G401.6 (cell line): ENCODE data around the gene RFNG.
"Not testable (repeated sequence)": the region's sequence is repeated elsewhere in the genome, so short reads cannot be mapped to it uniquely, and the experiment has no call there.

Source experiments
- FAIRE-seq: peaks from 2 replicates; lab custom pipeline; 2012; peaks lifted over from hg19 to GRCh38; lab: Jason Lieb, UNC

The RFNG gene

GRCh38 chr17:82042649-82043048 lies 9.0 kb downstream of the RFNG start:
- FAIRE-seq: no peak

DNA sequence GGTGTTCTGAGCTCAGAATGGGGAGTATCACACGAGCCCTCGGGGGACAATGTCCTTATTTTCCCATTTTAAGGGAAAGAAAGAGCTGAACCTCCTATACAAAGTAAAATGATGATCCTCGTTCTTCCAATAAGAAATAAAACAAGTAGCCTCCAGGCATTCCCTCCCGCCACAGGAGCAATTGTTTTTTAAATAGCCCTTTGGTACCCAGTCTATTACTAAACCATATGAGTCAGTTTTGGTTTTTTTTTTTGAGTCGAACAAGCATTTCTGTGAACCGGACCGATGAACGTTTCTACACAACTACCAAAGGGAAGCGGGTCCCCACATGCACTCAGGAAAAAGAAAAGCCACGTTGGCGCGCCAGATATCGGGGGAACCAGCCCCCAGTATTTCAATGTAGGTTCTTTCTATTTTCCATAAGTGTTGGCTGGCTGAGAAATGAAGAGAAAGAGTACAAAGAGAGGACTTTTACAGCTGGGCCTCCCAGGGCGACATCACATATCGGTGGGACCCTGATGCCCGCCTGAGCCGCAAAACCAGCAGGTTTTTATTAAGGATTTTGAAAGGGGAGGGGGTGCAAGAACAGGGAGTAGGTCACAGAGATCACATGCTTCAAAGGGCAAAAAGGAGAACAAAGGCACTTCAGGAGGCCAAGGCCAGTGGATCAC lies 10.3 kb downstream of the RFNG start:
- no peak for FAIRE-seq

DNA sequence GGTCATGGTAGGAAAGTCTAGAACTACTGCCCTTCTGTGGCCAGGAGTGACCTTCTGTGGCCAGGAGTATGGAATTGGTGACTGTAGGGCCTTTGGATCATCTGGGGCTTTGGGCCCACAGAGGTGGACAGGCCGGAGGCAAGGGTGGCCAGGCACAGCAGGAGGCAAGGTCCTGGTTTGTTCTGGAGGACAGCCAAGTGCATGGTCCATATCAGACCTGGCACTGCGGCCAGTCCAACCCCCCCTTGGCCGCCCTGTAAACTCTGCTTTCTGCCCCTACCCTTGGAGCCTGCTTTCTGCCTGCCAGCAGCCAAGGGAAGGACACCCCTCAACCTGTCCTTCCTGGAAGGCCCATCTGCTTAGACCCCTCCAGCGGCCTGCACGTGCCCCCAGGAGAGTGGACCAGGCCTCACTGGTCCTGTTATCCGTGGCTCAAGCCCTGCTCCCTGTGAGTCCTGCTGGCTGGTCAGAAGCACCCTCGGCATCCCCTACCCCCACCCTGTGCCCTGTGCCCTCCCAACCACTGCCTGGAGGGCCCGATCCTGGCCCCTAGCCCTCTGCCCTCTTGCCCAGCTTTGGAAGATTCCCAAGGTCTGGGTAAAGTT lies 11.8 kb downstream of the RFNG start:
- FAIRE-seq: no peak

GRCh38 chr17:82038796-82039409 lies 12.7 kb downstream of the RFNG start:
- FAIRE-seq: not testable (repeated sequence)

GRCh38 chr17:82037889-82038195 lies 13.8 kb downstream of the RFNG start:
- no peak for FAIRE-seq

- FAIRE-seq: peak; percentile 95
Measured at GRCh38 chr17:82037092-82037888, 14.3 kb downstream of the RFNG start, which contains the start of gene DCXR. Gene DCXR, minus strand, starts transcription at chr17:82037697. Its CDS starts 15 bp downstream, at chr17:82037682.

- FAIRE-seq: no peak
Measured at GRCh38 chr17:82036634-82037091, 14.9 kb downstream of the RFNG start.

DNA sequence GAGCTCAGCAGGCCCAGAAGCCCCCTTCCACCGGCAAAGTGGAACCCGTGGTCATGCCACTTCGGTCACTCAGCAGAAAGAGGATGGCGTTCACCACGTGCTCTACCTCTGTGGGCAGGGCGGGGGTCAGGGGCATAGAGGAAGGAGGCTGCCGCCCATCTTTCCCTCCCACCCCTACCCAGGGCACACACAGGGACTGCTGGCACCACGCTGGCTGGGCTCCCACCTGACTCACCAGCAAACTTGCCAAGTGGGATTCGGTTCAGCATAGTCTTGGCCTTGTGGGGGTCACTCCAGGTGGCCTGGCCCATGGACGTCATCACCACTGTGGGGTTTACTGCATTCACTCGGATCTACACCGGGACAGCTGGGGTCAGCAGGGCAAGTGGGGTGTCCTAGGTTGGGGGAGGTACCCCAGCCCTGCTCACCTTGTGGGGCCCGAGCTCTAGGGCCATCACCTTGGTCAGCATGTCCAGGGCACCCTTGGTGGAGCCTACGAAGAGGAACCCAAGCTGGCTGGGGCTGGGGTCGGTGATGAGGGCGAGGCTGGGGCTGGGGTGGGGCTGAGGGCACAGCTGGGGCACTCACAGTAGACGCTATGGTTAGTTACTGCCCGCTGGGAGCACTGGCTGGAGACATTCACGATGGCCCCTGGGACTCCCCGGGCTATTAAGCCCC lies 15.5 kb downstream of the RFNG start:
- no peak for FAIRE-seq

GRCh38 chr17:82035488-82035887 lies 16.1 kb downstream of the RFNG start:
- no peak for FAIRE-seq

DNA sequence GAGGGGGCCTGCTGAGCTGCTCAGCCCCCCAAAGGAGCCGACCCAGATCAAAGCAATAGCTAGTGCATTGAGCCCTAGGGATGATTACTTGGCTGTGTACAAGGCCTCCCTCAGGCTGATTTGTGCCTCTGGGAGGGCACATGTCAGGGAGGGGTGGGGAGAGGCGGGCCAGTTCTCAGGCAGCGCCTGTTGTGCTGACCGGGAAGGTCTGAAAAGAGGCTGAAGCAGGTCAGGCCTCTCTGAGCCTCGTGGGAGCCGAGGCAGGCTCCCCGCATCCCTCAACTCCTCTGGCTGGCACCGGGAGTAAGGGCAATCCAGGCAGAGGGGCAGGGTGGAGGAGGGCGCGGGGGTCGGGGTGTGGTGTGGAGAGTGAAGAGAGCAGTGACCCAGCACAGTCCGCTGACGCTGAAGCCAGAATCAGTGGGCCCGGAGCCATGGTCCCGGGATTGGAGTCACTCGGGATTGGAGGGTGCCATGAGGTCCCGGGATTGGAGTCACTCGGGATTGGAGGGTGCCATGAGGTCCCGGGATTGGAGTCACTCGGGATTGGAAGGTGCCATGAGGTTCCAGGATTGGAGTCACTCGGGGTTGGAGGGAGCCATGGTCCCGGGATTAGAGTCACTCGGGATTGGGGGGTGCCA lies 17.1 kb downstream of the RFNG start:
- no peak for FAIRE-seq

- FAIRE-seq: no peak
Measured at GRCh38 chr17:82033359-82034085, 18.1 kb downstream of the RFNG start.

GRCh38 chr17:82031885-82032627 lies 19.6 kb downstream of the RFNG start:
- FAIRE-seq: no peak

- no peak for FAIRE-seq
Measured at GRCh38 chr17:82031303-82031884, 20.2 kb downstream of the RFNG start, which contains the start of gene RAC3. Gene RAC3, plus strand, starts transcription at chr17:82031678. Its CDS starts 84 bp downstream, at chr17:82031762.

DNA sequence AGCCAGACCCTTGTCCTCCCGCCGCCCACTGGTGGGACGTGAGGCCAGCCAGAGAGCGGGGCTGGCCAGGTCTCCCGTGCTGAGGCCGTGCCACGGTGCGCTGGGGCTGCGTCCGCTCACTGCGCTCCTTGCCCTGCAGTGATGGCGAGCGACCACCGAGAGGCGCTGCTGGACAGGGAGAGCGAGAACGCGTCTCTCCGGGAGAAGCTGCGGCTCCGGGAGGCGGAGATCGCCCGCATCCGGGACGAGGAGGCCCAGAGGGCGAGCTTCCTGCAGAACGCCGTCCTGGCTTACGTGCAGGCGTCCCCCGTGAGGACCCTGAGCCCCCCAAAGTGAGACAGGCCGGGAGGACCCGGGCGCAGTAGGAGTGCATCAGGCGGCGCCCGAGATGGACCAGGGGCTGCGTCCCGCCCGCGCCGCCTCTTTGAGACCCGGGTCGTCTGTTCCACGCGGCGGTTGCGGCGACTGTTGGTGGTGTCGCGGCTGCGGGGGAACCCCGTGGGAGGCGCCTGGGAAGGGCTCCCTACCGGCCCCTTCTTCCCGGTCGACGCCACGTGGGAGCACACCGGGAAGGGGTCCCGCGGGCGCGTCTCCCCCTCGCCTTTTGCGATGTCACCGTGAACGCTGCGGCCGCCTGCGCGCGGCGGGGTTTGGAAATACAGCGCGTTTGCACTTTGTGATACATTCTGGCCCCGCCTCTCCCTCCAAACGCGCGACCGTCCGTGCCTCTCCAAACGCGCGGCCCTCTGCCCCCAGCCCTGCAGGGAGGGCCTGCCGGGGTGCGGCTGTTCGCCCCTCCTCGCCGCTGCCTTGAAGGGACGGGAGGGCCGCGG lies 20.9 kb downstream of the RFNG start:
- no peak for FAIRE-seq

DNA sequence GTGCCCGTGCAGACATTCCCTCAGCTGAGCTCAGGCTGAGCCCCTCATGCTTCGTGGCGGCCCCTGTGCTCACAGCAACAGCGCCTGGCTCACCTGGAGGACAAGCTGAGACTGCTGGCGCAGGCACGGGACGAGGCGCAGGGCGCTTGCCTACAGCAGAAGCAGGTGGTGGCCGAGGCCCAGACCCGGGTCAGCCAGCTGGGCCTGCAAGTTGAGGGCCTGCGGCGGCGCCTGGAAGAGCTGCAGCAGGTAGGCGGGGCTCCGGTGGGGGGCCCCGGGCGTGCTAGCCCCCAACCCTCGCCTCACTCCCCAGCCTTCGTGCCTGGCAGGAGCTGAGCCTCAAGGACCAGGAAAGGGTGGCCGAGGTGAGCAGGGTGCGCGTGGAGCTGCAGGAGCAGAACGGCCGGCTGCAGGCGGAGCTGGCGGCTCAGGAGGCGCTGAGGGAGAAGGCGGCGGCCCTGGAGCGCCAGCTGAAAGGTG lies 21.6 kb downstream of the RFNG start:
- FAIRE-seq: no peak

- no peak for FAIRE-seq
Measured at GRCh38 chr17:82029391-82029790, 22.2 kb downstream of the RFNG start.

DNA sequence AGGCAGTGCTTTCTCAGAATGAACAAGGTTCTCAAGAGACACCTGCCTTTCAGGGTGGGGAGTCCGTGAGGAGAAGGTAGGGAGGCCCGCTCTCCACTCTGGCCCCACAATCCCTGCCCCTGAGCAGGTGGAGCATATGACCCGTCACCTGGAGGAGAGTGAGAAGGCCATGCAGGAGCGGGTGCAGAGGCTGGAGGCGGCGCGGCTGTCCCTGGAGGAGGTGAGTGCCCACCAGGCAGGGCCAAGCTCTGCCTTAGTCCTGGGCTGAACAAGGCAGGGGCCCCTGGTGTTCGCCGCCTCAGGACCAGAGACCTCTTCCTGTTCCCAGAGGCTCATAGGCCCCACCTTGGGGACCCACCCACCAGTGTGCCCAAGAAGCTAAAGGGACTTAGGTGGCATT lies 22.6 kb downstream of the RFNG start:
- FAIRE-seq: no peak

DNA sequence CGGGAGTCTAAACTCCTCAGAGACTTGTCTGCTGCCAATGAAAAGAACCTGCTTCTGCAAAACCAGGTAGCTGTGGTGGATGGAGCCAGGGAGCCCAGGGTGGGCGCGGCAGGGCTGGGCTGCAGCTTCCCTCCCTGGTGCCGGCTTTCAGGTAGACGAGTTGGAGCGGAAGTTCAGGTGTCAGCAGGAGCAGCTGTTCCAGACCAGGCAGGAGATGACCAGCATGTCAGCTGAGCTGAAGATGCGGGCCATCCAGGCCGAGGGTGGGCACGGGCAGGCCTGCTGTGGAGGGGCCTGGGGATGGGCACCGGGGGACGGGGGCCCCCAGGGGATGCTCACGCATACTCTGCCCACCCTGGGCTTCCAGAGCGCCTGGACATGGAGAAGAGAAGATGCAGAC lies 23.4 kb downstream of the RFNG start:
- FAIRE-seq: no peak
